Measurements from ENCODE around the gene MAP2K6. TPM values are rescaled to one million over a fixed set of nuclear protein-coding genes. Genes with fewer than 3 reads are reported as not detected.

The MAP2K6 gene
- total RNA-seq, 1 donor from 2014 or later: 101 TPM

- Histone ChIP-seq H3K9me3 (ENCODE audit: low read depth) (no peaks in the 10 kb centered on the region), H3F3A (ENCODE audit: low read depth) (peaks cover 6% of the 10 kb centered on the region), H2AFZ (replicated peaks) (no peak overlapping the region), H3K9ac (no peak overlapping the region), H3K27me3 (no peaks in the 10 kb centered on the region), H3K4me1 (peaks cover 28% of the 10 kb centered on the region), H3K4me3 (no peak overlapping the region), H3K36me3 (peaks cover 3% of the 10 kb centered on the region), H4K20me1 (ENCODE audit: low read depth) (peaks cover 64% of the 10 kb centered on the region), H3K27ac (no peak overlapping the region), H3K79me2 (ENCODE audit: low read depth) (peaks cover 74% of the 10 kb centered on the region), H3K4me2 (no peak overlapping the region)
- Mint-ChIP-seq H3K36me3 (peaks cover 28% of the 10 kb centered on the region), H3K27ac (no peak overlapping the region), H3K27me3 (ENCODE audit: insufficient read depth, low read depth) (no peaks in the 10 kb centered on the region), H3K9me3 (peaks cover 7% of the 10 kb centered on the region), H3K4me1 (peaks cover 41% of the 10 kb centered on the region), H3K4me3 (no peak overlapping the region)
- TF ChIP-seq EZH2 (IDR thresholded peaks at IDR 0.05): no peak
- TF ChIP-seq CTCF (IDR thresholded peaks at IDR 0.05): peak; percentile 59
- peak; percentile 57 for DNase-seq (ENCODE audit: low spot score)
These were observed 92.0 kb downstream of the MAP2K6 start for GRCh38 chr17:69506489-69506888.

- no peak overlapping the region for H3K27ac ChIP-seq
- TF ChIP-seq EZH2phosphoT487 (IDR thresholded peaks at IDR 0.05): no peak
- no peak for TF ChIP-seq EZH2 (IDR thresholded peaks at IDR 0.05)
- no peak for TF ChIP-seq CTCF (IDR thresholded peaks at IDR 0.05)
- peaks cover 19% of the 10 kb centered on the region for H3K4me1 Mint-ChIP-seq
- no peak overlapping the region for H3K4me2 ChIP-seq
- H3K27me3 Mint-ChIP-seq (ENCODE audit: insufficient read depth, low read depth): no peaks in the 10 kb centered on the region
- peaks cover 18% of the 10 kb centered on the region for H3K4me1 ChIP-seq
- H3K9ac ChIP-seq: no peak overlapping the region
- H3F3A ChIP-seq (ENCODE audit: low read depth): peaks cover 6% of the 10 kb centered on the region
- H3K9me3 Mint-ChIP-seq: peaks cover 7% of the 10 kb centered on the region
- no peaks in the 10 kb centered on the region for H3K9me3 ChIP-seq (ENCODE audit: low read depth)
- H3K36me3 ChIP-seq: peaks cover 3% of the 10 kb centered on the region
- no peak for DNase-seq (ENCODE audit: low spot score)
- peaks cover 74% of the 10 kb centered on the region for H3K79me2 ChIP-seq (ENCODE audit: low read depth)
- H3K36me3 Mint-ChIP-seq: peaks cover 28% of the 10 kb centered on the region
- H3K27me3 ChIP-seq: no peaks in the 10 kb centered on the region
- H3K27ac Mint-ChIP-seq: no peak overlapping the region
- no peak overlapping the region for H3K4me3 Mint-ChIP-seq
- H3K4me3 ChIP-seq: no peak overlapping the region
- H2AFZ ChIP-seq (replicated peaks): no peak overlapping the region
- H4K20me1 ChIP-seq (ENCODE audit: low read depth): peaks cover 44% of the 10 kb centered on the region
These were observed 94.3 kb downstream of the MAP2K6 start for GRCh38 chr17:69508814-69509213.

GRCh38 chr17:69511250-69511649, 96.8 kb downstream of the MAP2K6 start:
- H3K36me3 Mint-ChIP-seq: peaks cover 29% of the 10 kb centered on the region
- Histone ChIP-seq H4K20me1 (ENCODE audit: low read depth) (peaks cover 26% of the 10 kb centered on the region), H3K36me3 (peaks cover 3% of the 10 kb centered on the region), H3K9me3 (ENCODE audit: low read depth) (no peaks in the 10 kb centered on the region), H3K9ac (no peak overlapping the region), H3K27me3 (no peaks in the 10 kb centered on the region), H3K4me3 (no peak overlapping the region), H3F3A (ENCODE audit: low read depth) (no peaks in the 10 kb centered on the region), H3K4me1 (peaks cover 18% of the 10 kb centered on the region), H3K4me2 (no peak overlapping the region), H3K27ac (no peak overlapping the region), H3K79me2 (ENCODE audit: low read depth) (peaks cover 75% of the 10 kb centered on the region), H2AFZ (replicated peaks) (no peak overlapping the region)
- no peaks in the 10 kb centered on the region for H3K27me3 Mint-ChIP-seq (ENCODE audit: insufficient read depth, low read depth)
- TF ChIP-seq EZH2phosphoT487 (IDR thresholded peaks at IDR 0.05) (no peak), EZH2 (IDR thresholded peaks at IDR 0.05) (no peak), CTCF (IDR thresholded peaks at IDR 0.05) (no peak)
- no peak overlapping the region for H3K27ac Mint-ChIP-seq
- peaks cover 7% of the 10 kb centered on the region for H3K9me3 Mint-ChIP-seq
- H3K4me1 Mint-ChIP-seq: peaks cover 8% of the 10 kb centered on the region
- no peak overlapping the region for H3K4me3 Mint-ChIP-seq
- peak; percentile 42 for DNase-seq (ENCODE audit: low spot score)
